Pancreas (tissue), 10 donors: ENCODE data around the gene FARS2. TPM values are rescaled to one million over a fixed set of nuclear protein-coding genes. Genes with fewer than 3 reads are reported as not detected.

Experiments
- ATAC-seq, 4 donors: fragments of 200-7000 bp; cut with Tn5 transposase; one replicate each; pipeline versions ENCODE4 v1.8.0 to v1.9.1; 2020; ENCODE audit warnings: mild to moderate bottlenecking in 4 of 4, moderate library complexity in 4 of 4
- DNase-seq, 6 donors: peaks; one replicate each; pipeline ENCODE4 v3.0.0-alpha.2; 2020
- FAIRE-seq: peaks from 2 replicates; lab custom pipeline; 2012; peaks lifted over from hg19 to GRCh38; lab: Jason Lieb, UNC
- H3K27ac ChIP-seq, 4 donors: fragments of 200-600 bp; sonication (generic); 1 replicate in 3 of 4; 2 replicates in 1 of 4; pipeline versions ENCODE4 v1.5.0 to v1.8.0; 2020
- H3K27me3 ChIP-seq, 4 donors: fragments of 200-600 bp; one replicate each; pipeline ENCODE4 v1.8.0; 2021
- H3K36me3 ChIP-seq, 3 donors: fragments of 200-600 bp; sonication (generic) in 1 of 3; one replicate each; pipeline versions ENCODE4 v1.5.0 to v1.8.0; 2020 to 2021
- H3K4me1 ChIP-seq, 3 donors: fragments of 200-600 bp; one replicate each; pipeline ENCODE4 v1.8.0; 2021
- H3K4me3 ChIP-seq, 4 donors: fragments of 200-600 bp; sonication (generic) in 2 of 4; one replicate each; pipeline versions ENCODE4 v1.5.0 to v1.8.0; 2020 to 2021
- H3K9me3 ChIP-seq, 4 donors: fragments of 200-600 bp; one replicate each; pipeline ENCODE4 v1.8.0; 2021
- CTCF ChIP-seq, 4 donors: fragments of 200-600 bp; sonication (generic) in 3 of 4; IDR thresholded peaks; one replicate each; pipeline versions ENCODE4 v1.5.0 to v1.8.0; 2021; ENCODE audit warnings: antibody characterized with exemption in 4 of 4
- WGBS, 2 donors: extraction: QIAGEN DNeasy Blood & Tissue Kit; methylation state at CpG; one replicate each; pipeline ENCODE4 v1.1.7; 2013; 5-methylcytosine and 5-hydroxymethylcytosine counted together
- intact Hi-C, 3 donors: fragments of 100-400 bp; cut with DNase I; formaldehyde crosslinking; loops; one replicate each; pipeline versions ENCODE4 v1.11.1 to v1.14.2; 2022
- polyA plus RNA-seq, 2 donors: library from polyadenylated mRNA; stranded (reverse); fragments of 200-250 nt; gene quantifications; one replicate each; pipeline ENCODE4 v1.2.3, GENCODE V29; 2013
- total RNA-seq, 6 donors: library from RNA; stranded (reverse); fragmentation: NEBNext Ultra II Directional in 4 of 6; extraction: Animal tissue kit (Norgen Biotek cat#: 25700) in 4 of 6; gene quantifications; one replicate each; pipeline versions ENCODE4 v1.2.1 to v1.2.4, GENCODE V29; 2021 to 2023
- donor health status: healthy with polysubstance abuse.
- donor health status: DM: no; HTN: no; CAD: no; lungs with moderate emphysema.
- donor health status: DM: no; HTN: no; CAD: no.
- donor health status: control.
- donor health status: control.
- donor health status: Bipolar disorder and iron deficiency.
- donor health status: DM: yes; HTN: yes; CAD: no.
- donor health status: DM: no; HTN: no; CAD: no.
- donor health status: DM: no; HTN: no; CAD: no.
- donor health status: DM: yes; HTN: yes; CAD: no.

The FARS2 gene
- total and polyA plus RNA-seq, 8 donors = 4.1 to 10.3 (median 7.5) TPM

GRCh38 chr6:5427586-5427985, 166.3 kb downstream of the FARS2 start:
- no peak for ATAC-seq
- FAIRE-seq = no peak
- no peaks in the 10 kb centered on the region for H3K36me3 ChIP-seq
- TF ChIP-seq CTCF (IDR thresholded peaks at IDR 0.05) = no peak
- no peak overlapping the region for H3K4me3 ChIP-seq
- no peaks in the 10 kb centered on the region for H3K4me1 ChIP-seq
- H3K27ac ChIP-seq = no peak overlapping the region
- H3K27me3 ChIP-seq = no peaks in the 10 kb centered on the region
- 68 to 78% methylated on average over 5 of the region's 5 CpGs for WGBS, 2 donors
- intact Hi-C loops = no loop called here
- DNase-seq = no peak
- H3K9me3 ChIP-seq = no peaks in the 10 kb centered on the region

GRCh38 chr6:5433324-5433723, 172.0 kb downstream of the FARS2 start:
- Histone ChIP-seq H3K27me3 (no peaks in the 10 kb centered on the region), H3K36me3 (no peaks in the 10 kb centered on the region), H3K4me1 (no peaks in the 10 kb centered on the region), H3K4me3 (no peak overlapping the region), H3K9me3 (no peaks in the 10 kb centered on the region), H3K27ac (no peak overlapping the region)
- ATAC-seq (no peak), FAIRE-seq (no peak), DNase-seq (no peak)
- no peak for TF ChIP-seq CTCF (IDR thresholded peaks at IDR 0.05)
- intact Hi-C loops = no loop called here
- 95 to 97% methylated on average over 1 of the region's 1 CpG for WGBS, 2 donors

GRCh38 chr6:5435449-5435848, 174.1 kb downstream of the FARS2 start:
- WGBS, 2 donors = 93% methylated on average over 7 of the region's 7 CpGs
- no peaks in the 10 kb centered on the region for H3K36me3 ChIP-seq
- H3K4me1 ChIP-seq = peaks cover 0 to 5% (median 0%) of the 10 kb centered on the region in 3 donors
- no peaks in the 10 kb centered on the region for H3K27me3 ChIP-seq
- DNase-seq (no peak), FAIRE-seq (no peak), ATAC-seq (no peak)
- intact Hi-C loops = no loop called here
- no peak for TF ChIP-seq CTCF (IDR thresholded peaks at IDR 0.05)
- no peak overlapping the region for H3K4me3 ChIP-seq
- H3K27ac ChIP-seq = no peak overlapping the region
- no peaks in the 10 kb centered on the region for H3K9me3 ChIP-seq

GRCh38 chr6:5438922-5439584, 177.7 kb downstream of the FARS2 start:
- no peak for TF ChIP-seq CTCF (IDR thresholded peaks at IDR 0.05)
- Histone ChIP-seq H3K9me3 (no peaks in the 10 kb centered on the region), H3K27me3 (no peaks in the 10 kb centered on the region), H3K4me1 (peaks cover 0 to 6% (median 3%) of the 10 kb centered on the region in 3 donors), H3K4me3 (no peak overlapping the region), H3K27ac (no peak overlapping the region), H3K36me3 (no peaks in the 10 kb centered on the region)
- 74 to 82% methylated on average over 5 of the region's 5 CpGs for WGBS, 2 donors
- ATAC-seq (no peak), DNase-seq (no peak), FAIRE-seq (no peak)
- intact Hi-C loops = no loop called here

- FAIRE-seq (peak; percentile 49), DNase-seq (no peak), ATAC-seq (peak in 2 of 4 donors; percentile 19 to 68)
- H3K9me3 ChIP-seq = no peaks in the 10 kb centered on the region
- peaks cover 0 to 6% (median 3%) of the 10 kb centered on the region in 3 donors for H3K4me1 ChIP-seq
- no peaks in the 10 kb centered on the region for H3K36me3 ChIP-seq
- no peaks in the 10 kb centered on the region for H3K27me3 ChIP-seq
- no peak for TF ChIP-seq CTCF (IDR thresholded peaks at IDR 0.05)
- no peak overlapping the region for H3K4me3 ChIP-seq
- intact Hi-C loops = no loop called here
- no peak overlapping the region for H3K27ac ChIP-seq
- 55 to 57% methylated on average over 3 of the region's 3 CpGs for WGBS, 2 donors
Measured at GRCh38 chr6:5439749-5440148, 178.4 kb downstream of the FARS2 start.
